CD4-positive, alpha-beta memory T cell (primary cell): ENCODE results near the gene PANK4. TPM values are rescaled to one million over a fixed set of nuclear protein-coding genes. Genes with fewer than 3 reads are reported as not detected.

Source experiments
- CTCF ChIA-PET: fragments of 350-600 bp; sonication (Branson Sonifier 250); formaldehyde crosslinking; loops from one replicate; lab custom pipeline; 2021; ENCODE audit warnings: inconsistent platforms; ENCODE audit not compliant: partially characterized antibody; lab: Charles Lee
- POLR2A ChIA-PET: fragments of 350-600 bp; sonication (Branson Sonifier 250); formaldehyde crosslinking; loops from one replicate; lab custom pipeline; 2021; ENCODE audit not compliant: partially characterized antibody; lab: Charles Lee
- DNase-seq, 5 donors: peaks; one replicate each; pipeline versions ENCODE4 v3.0.0 to v3.0.0-alpha.2; 2020 to 2022; ENCODE audit warnings: mixed read lengths in 1 of 5
- H3K27ac ChIP-seq: one replicate; pipeline ENCODE4 v1.7.0; 2013; ENCODE audit warnings: low read depth, low read length
- H3K27me3 ChIP-seq: 2 replicates; pipeline ENCODE4 v1.7.0; 2013; ENCODE audit warnings: mild to moderate bottlenecking, low read length, moderate library complexity; ENCODE audit not compliant: insufficient read depth
- H3K36me3 ChIP-seq: 2 replicates; pipeline ENCODE4 v1.7.0; 2013; ENCODE audit warnings: mild to moderate bottlenecking, low read length, moderate library complexity; ENCODE audit not compliant: insufficient read depth
- H3K4me1 ChIP-seq: 2 replicates; pipeline ENCODE4 v1.7.0; 2013; ENCODE audit warnings: mild to moderate bottlenecking, low read length, moderate library complexity; ENCODE audit not compliant: insufficient read depth
- H3K4me3 ChIP-seq, 2 donors: one replicate each; pipeline ENCODE4 v1.7.0; 2013; ENCODE audit warnings: low read length in 2 of 2, mild to moderate bottlenecking in 1 of 2
- H3K9me3 ChIP-seq, 2 donors: one replicate each; pipeline ENCODE4 v1.7.0; 2013; ENCODE audit warnings: low read length in 2 of 2, control low read depth in 1 of 2; ENCODE audit not compliant: control insufficient read depth in 1 of 2
- H3K27ac Mint-ChIP-seq, 7 donors: one replicate each; pipeline ENCODE4 v1.8.0; 2020 to 2021; ENCODE audit warnings: mixed read lengths in 7 of 7, mild to moderate bottlenecking in 6 of 7, inconsistent platforms in 3 of 7, moderate library complexity in 3 of 7
- H3K27me3 Mint-ChIP-seq, 2 donors: one replicate each; pipeline ENCODE4 v1.8.0; 2020 to 2021; ENCODE audit warnings: mixed read lengths in 2 of 2
- H3K36me3 Mint-ChIP-seq, 2 donors: one replicate each; pipeline ENCODE4 v1.8.0; 2020 to 2021; ENCODE audit warnings: mixed read lengths in 2 of 2, inconsistent platforms in 1 of 2, mild to moderate bottlenecking in 1 of 2
- H3K4me1 Mint-ChIP-seq, 4 donors: one replicate each; pipeline ENCODE4 v1.8.0; 2020 to 2021; ENCODE audit warnings: mixed read lengths in 4 of 4, mild to moderate bottlenecking in 1 of 4
- H3K4me3 Mint-ChIP-seq, 8 donors: one replicate each; pipeline ENCODE4 v1.8.0; 2020 to 2021; ENCODE audit warnings: mixed read lengths in 8 of 8, mild to moderate bottlenecking in 7 of 8, moderate library complexity in 6 of 8, inconsistent platforms in 3 of 8
- H3K9me3 Mint-ChIP-seq, 8 donors: one replicate each; pipeline ENCODE4 v1.8.0; 2020 to 2021; ENCODE audit warnings: mixed read lengths in 8 of 8, mild to moderate bottlenecking in 5 of 8, inconsistent platforms in 3 of 8, moderate library complexity in 1 of 8
- intact Hi-C: fragments of 100-400 bp; cut with micrococcal nuclease; formaldehyde crosslinking; loops from one replicate; pipeline ENCODE4 v1.15.1; 2023
- polyA plus RNA-seq, 2 donors: library from polyadenylated mRNA; unstranded; fragments of 300-500 nt; fragmentation: Illumina TruSeq; gene quantifications; one replicate each; pipeline ENCODE4 v1.2.3, GENCODE V29; 2021
- total RNA-seq, 2 experiments: library from RNA; stranded (reverse); gene quantifications; one replicate each; pipeline ENCODE4 v1.2.3, GENCODE V29; 2021

PANK4 gene
- total and polyA plus RNA-seq, 4 experiments from 2014 or later, result 10.6 to 93.7 (median 56.6) TPM

- no peaks in the 10 kb centered on the region for H3K27me3 ChIP-seq
- CTCF ChIA-PET, result interaction anchor here (1.1 kb wide), 1 partner anchor 34 kb away, joined by 3 read pairs; no protein-coding TSS in a partner anchor
- no peaks in the 10 kb centered on the region for H3K4me1 ChIP-seq
- H3K9me3 ChIP-seq, result no peaks in the 10 kb centered on the region
- H3K4me3 Mint-ChIP-seq, result no peak overlapping the region
- POLR2A ChIA-PET, result no interaction called here
- no peak for DNase-seq
- H3K4me1 Mint-ChIP-seq, result no peaks in the 10 kb centered on the region
- no peaks in the 10 kb centered on the region for H3K27me3 Mint-ChIP-seq
- intact Hi-C loops, result no loop called here
- H3K27ac Mint-ChIP-seq, result no peak overlapping the region
- H3K9me3 Mint-ChIP-seq, result no peaks in the 10 kb centered on the region
- no peak overlapping the region for H3K27ac ChIP-seq
- peaks cover 6 to 54% of the 10 kb centered on the region in 2 donors for H3K36me3 Mint-ChIP-seq
- H3K4me3 ChIP-seq, result no peak overlapping the region
- H3K36me3 ChIP-seq, result peaks cover 89% of the 10 kb centered on the region
These were observed 12.3 kb downstream of the PANK4 start for GRCh38 chr1:2513939-2514652.

- CTCF ChIA-PET, result interaction anchor here (1.1 kb wide), 1 partner anchor 36 kb away, joined by 3 read pairs; no protein-coding TSS in a partner anchor
- Histone ChIP-seq H3K4me1 (no peaks in the 10 kb centered on the region), H3K27ac (no peak overlapping the region), H3K4me3 (no peak overlapping the region), H3K27me3 (no peaks in the 10 kb centered on the region), H3K36me3 (peaks cover 77% of the 10 kb centered on the region), H3K9me3 (no peaks in the 10 kb centered on the region)
- DNase-seq, result no peak
- intact Hi-C loops, result no loop called here
- peaks cover 10 to 56% of the 10 kb centered on the region in 2 donors for H3K36me3 Mint-ChIP-seq
- no peaks in the 10 kb centered on the region for H3K27me3 Mint-ChIP-seq
- no peak overlapping the region for H3K27ac Mint-ChIP-seq
- no peaks in the 10 kb centered on the region for H3K9me3 Mint-ChIP-seq
- POLR2A ChIA-PET, result no interaction called here
- H3K4me3 Mint-ChIP-seq, result no peak overlapping the region
- peaks cover 0 to 1% (median 0%) of the 10 kb centered on the region in 4 donors for H3K4me1 Mint-ChIP-seq
These were observed 13.5 kb downstream of the PANK4 start for GRCh38 chr1:2512862-2513421.

GRCh38 chr1:2510366-2511155 is 15.8 kb downstream of the PANK4 start:
- Mint-ChIP-seq H3K4me1 (peaks cover 0 to 1% (median 0%) of the 10 kb centered on the region in 4 donors), H3K27ac (no peak overlapping the region), H3K9me3 (no peaks in the 10 kb centered on the region), H3K4me3 (no peak overlapping the region), H3K36me3 (peaks cover 4 to 40% of the 10 kb centered on the region in 2 donors), H3K27me3 (no peaks in the 10 kb centered on the region)
- Histone ChIP-seq H3K36me3 (peaks cover 56% of the 10 kb centered on the region), H3K4me3 (no peak overlapping the region), H3K9me3 (no peaks in the 10 kb centered on the region), H3K27ac (no peak overlapping the region), H3K27me3 (no peaks in the 10 kb centered on the region), H3K4me1 (no peaks in the 10 kb centered on the region)
- intact Hi-C loops, result no loop called here
- ChIA-PET POLR2A (no interaction called here), CTCF (no interaction called here)
- DNase-seq, result no peak

- no peak overlapping the region for H3K4me3 ChIP-seq
- no peak overlapping the region for H3K27ac Mint-ChIP-seq
- H3K9me3 ChIP-seq, result no peaks in the 10 kb centered on the region
- H3K4me1 Mint-ChIP-seq, result peaks cover 0 to 1% (median 0%) of the 10 kb centered on the region in 4 donors
- H3K9me3 Mint-ChIP-seq, result no peaks in the 10 kb centered on the region
- no peaks in the 10 kb centered on the region for H3K27me3 Mint-ChIP-seq
- ChIA-PET POLR2A (no interaction called here), CTCF (no interaction called here)
- no peaks in the 10 kb centered on the region for H3K4me1 ChIP-seq
- H3K27me3 ChIP-seq, result no peaks in the 10 kb centered on the region
- H3K36me3 ChIP-seq, result peaks cover 46% of the 10 kb centered on the region
- H3K27ac ChIP-seq, result no peak overlapping the region
- intact Hi-C loops, result no loop called here
- no peak for DNase-seq
- peaks cover 4 to 37% of the 10 kb centered on the region in 2 donors for H3K36me3 Mint-ChIP-seq
- no peak overlapping the region for H3K4me3 Mint-ChIP-seq
These were observed 16.8 kb downstream of the PANK4 start for GRCh38 chr1:2509589-2509988.

GRCh38 chr1:2508751-2509150 is 17.6 kb downstream of the PANK4 start:
- Mint-ChIP-seq H3K27me3 (no peaks in the 10 kb centered on the region), H3K9me3 (no peaks in the 10 kb centered on the region), H3K27ac (no peak overlapping the region), H3K36me3 (peaks cover 4 to 36% of the 10 kb centered on the region in 2 donors), H3K4me3 (no peak overlapping the region), H3K4me1 (peaks cover 0 to 1% (median 0%) of the 10 kb centered on the region in 4 donors)
- intact Hi-C loops, result no loop called here
- no peaks in the 10 kb centered on the region for H3K4me1 ChIP-seq
- ChIA-PET POLR2A (interaction anchor here (0.9 kb wide), 1 partner anchor 15 kb away, joined by 3 read pairs; no protein-coding TSS in a partner anchor), CTCF (no interaction called here)
- DNase-seq, result no peak
- H3K36me3 ChIP-seq, result peaks cover 42% of the 10 kb centered on the region
- no peaks in the 10 kb centered on the region for H3K9me3 ChIP-seq
- no peak overlapping the region for H3K4me3 ChIP-seq
- no peak overlapping the region for H3K27ac ChIP-seq
- no peaks in the 10 kb centered on the region for H3K27me3 ChIP-seq

GRCh38 chr1:2508180-2508579 is 18.2 kb downstream of the PANK4 start:
- POLR2A ChIA-PET, result interaction anchor here (0.9 to 2.8 kb wide), 3 partner anchors 15 to 40 kb away, joined by 3 to 12 read pairs (median 7); partner anchors contain the start of gene PANK4
- CTCF ChIA-PET, result interaction anchor here (1.0 kb wide), 1 partner anchor 17 kb away, joined by 3 read pairs; no protein-coding TSS in a partner anchor
- Mint-ChIP-seq H3K27ac (no peak overlapping the region), H3K9me3 (no peaks in the 10 kb centered on the region), H3K4me1 (peaks cover 0 to 1% (median 0%) of the 10 kb centered on the region in 4 donors), H3K4me3 (no peak overlapping the region), H3K36me3 (peaks cover 4 to 33% of the 10 kb centered on the region in 2 donors), H3K27me3 (no peaks in the 10 kb centered on the region)
- no peaks in the 10 kb centered on the region for H3K9me3 ChIP-seq
- intact Hi-C loops, result no loop called here
- no peak overlapping the region for H3K27ac ChIP-seq
- DNase-seq, result no peak
- no peaks in the 10 kb centered on the region for H3K27me3 ChIP-seq
- no peak overlapping the region for H3K4me3 ChIP-seq
- H3K36me3 ChIP-seq, result peaks cover 36% of the 10 kb centered on the region
- H3K4me1 ChIP-seq, result no peaks in the 10 kb centered on the region

- ChIA-PET CTCF (interaction anchor here (1.0 kb wide), 1 partner anchor 17 kb away, joined by 3 read pairs; no protein-coding TSS in a partner anchor), POLR2A (interaction anchor here (1.6 to 2.8 kb wide), 2 partner anchors 19 to 40 kb away, joined by 7 to 12 read pairs; partner anchors contain the start of gene PANK4)
- Histone ChIP-seq H3K4me3 (no peak overlapping the region), H3K4me1 (no peaks in the 10 kb centered on the region), H3K27me3 (no peaks in the 10 kb centered on the region), H3K9me3 (no peaks in the 10 kb centered on the region), H3K27ac (no peak overlapping the region), H3K36me3 (peaks cover 32% of the 10 kb centered on the region)
- peaks cover 0 to 1% (median 0%) of the 10 kb centered on the region in 4 donors for H3K4me1 Mint-ChIP-seq
- no peak overlapping the region for H3K27ac Mint-ChIP-seq
- intact Hi-C loops, result no loop called here
- no peaks in the 10 kb centered on the region for H3K9me3 Mint-ChIP-seq
- no peak overlapping the region for H3K4me3 Mint-ChIP-seq
- DNase-seq, result no peak
- H3K36me3 Mint-ChIP-seq, result peaks cover 4 to 33% of the 10 kb centered on the region in 2 donors
- H3K27me3 Mint-ChIP-seq, result no peaks in the 10 kb centered on the region
These were observed 18.6 kb downstream of the PANK4 start for GRCh38 chr1:2507744-2508155.
